GM23338 (cell line): ENCODE measurements around the gene GNS.

ENCODE experiments used
- CREB1 ChIP-seq: fragments of 250-450 bp; sonication (Bioruptor Pico); IDR thresholded peaks from 2 replicates; pipeline ENCODE4 v1.5.0; 2020; ENCODE audit warnings: low read depth, mild to moderate bottlenecking, moderate library complexity
- CTCF ChIP-seq, 2 experiments: fragments of 200-600 bp in 1 of 2; sonication (generic) in 1 of 2; conservative IDR thresholded peaks; 2 replicates each; pipeline versions ENCODE4 v1.5.1 to v1.6.1; 2016 to 2017; ENCODE audit warnings: antibody characterized with exemption in 2 of 2, low read depth in 2 of 2, mild to moderate bottlenecking in 2 of 2, moderate library complexity in 1 of 2
- EZH2 ChIP-seq: fragments of 200-600 bp; sonication (generic); IDR thresholded peaks from one replicate; pipeline ENCODE4 v1.8.0; 2017; ENCODE audit warnings: antibody characterized with exemption, mild to moderate bottlenecking, low read depth; ENCODE audit not compliant: unreplicated experiment
- EZH2phosphoT487 ChIP-seq: fragments of 200-600 bp; sonication (generic); IDR thresholded peaks from one replicate; pipeline ENCODE4 v1.8.1; 2018; ENCODE audit warnings: antibody characterized with exemption; ENCODE audit not compliant: unreplicated experiment
- JUNB ChIP-seq: IDR thresholded peaks from one replicate; pipeline ENCODE4 v1.6.1; 2016; ENCODE audit warnings: antibody characterized with exemption; ENCODE audit not compliant: unreplicated experiment
- POLR2AphosphoS5 ChIP-seq: IDR thresholded peaks from 2 replicates; pipeline ENCODE4 v1.6.1; 2016; ENCODE audit warnings: antibody characterized with exemption, low read depth
- REST ChIP-seq: IDR thresholded peaks from one replicate; pipeline ENCODE4 v1.6.1; 2018; ENCODE audit warnings: antibody characterized with exemption; ENCODE audit not compliant: unreplicated experiment

- TF ChIP-seq REST = no peak
- peak in 1 of 2 experiments; percentile 20; a peak in 1 of 4 replicates for TF ChIP-seq CTCF (conservative IDR thresholded peaks at IDR 0.05; ENCODE audit: low read depth in 2 of 2)
- TF ChIP-seq POLR2AphosphoS5 = no peak
- TF ChIP-seq EZH2phosphoT487 = no peak
- TF ChIP-seq EZH2 = peak; percentile 7
- no peak for TF ChIP-seq JUNB
- TF ChIP-seq CREB1 (CRISPR knock-in tag) = no peak
Measured at GRCh38 chr12:64781280-64782190, 22.3 kb upstream of the GNS start.
